Amniotic epithelial cell (primary cell): ENCODE data around the gene TENT4B.
"Not testable (repeated sequence)": the region's sequence is repeated elsewhere in the genome, so short reads cannot be mapped to it uniquely, and the experiment has no call there.

Source experiments
- DNase-seq: peaks from one replicate; pipeline ENCODE4 v3.0.0-alpha.2; 2010; ENCODE audit warnings: low read depth

TENT4B gene

DNA sequence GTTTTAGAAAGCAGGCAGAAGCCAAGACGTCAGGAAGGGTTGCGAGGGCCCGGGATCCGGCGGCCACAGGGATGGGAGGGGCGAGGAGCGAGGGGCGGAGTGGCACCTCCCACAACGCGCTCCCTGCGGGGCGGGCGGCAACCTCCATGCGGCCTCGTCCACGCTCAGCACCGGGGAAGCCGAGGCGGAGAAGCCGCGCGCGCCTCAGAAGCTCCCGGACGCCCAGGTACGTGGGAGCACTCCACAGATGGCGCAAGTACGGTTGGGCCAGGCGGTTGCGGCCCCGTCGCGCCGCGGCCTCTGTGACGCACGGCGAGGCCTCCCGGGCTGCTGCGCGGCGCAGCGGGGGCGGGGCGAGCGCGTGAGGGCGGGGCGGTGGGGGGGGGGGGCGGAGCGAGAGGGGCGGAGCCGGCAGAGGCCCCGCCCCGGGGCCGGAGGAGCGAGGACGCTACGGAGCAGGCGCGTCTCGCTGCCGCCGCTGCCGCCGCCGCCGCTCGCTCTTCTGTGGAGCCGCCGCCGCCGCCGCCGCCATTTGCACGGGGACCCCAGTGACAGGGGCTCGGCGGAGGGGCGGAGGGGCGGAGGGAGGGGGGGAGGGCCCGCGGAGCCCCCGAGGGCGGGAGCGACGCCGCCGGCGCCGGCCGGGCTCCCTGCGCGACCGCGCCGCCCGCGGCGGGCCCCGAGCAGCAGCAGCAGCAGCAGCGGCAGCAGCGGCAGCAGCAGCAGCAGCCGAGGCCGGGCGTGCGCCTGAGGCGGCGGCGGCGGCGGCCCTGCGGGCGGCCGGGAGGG is at the start of gene TENT4B:
TENT4B (plus strand) TSS at position 500 of the 789 bp plus-strand sequence. CDS start 316 bp downstream, outside the sequence.
- DNase-seq = peak; percentile 85

DNA sequence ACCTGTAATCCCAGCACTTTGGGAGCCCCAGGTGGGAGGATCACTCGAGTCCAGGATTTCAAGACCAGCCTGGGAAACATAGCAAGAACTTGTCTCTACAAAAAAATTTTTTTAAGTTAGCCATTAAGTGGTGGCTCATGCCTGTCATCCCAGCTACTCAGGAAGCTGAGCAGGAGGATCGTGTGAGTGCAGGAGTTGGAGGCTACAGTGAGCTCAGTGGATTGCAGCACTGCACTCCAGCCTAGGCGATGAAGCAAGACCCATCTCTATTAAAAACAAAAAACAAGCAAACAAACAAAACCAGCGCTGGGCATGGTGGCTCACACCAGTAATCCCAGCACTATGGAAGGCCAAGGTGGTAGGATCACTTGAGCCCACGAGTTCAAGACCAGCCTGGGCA is 49.3 kb upstream of the TENT4B start:
- peak; percentile 91 for DNase-seq

DNA sequence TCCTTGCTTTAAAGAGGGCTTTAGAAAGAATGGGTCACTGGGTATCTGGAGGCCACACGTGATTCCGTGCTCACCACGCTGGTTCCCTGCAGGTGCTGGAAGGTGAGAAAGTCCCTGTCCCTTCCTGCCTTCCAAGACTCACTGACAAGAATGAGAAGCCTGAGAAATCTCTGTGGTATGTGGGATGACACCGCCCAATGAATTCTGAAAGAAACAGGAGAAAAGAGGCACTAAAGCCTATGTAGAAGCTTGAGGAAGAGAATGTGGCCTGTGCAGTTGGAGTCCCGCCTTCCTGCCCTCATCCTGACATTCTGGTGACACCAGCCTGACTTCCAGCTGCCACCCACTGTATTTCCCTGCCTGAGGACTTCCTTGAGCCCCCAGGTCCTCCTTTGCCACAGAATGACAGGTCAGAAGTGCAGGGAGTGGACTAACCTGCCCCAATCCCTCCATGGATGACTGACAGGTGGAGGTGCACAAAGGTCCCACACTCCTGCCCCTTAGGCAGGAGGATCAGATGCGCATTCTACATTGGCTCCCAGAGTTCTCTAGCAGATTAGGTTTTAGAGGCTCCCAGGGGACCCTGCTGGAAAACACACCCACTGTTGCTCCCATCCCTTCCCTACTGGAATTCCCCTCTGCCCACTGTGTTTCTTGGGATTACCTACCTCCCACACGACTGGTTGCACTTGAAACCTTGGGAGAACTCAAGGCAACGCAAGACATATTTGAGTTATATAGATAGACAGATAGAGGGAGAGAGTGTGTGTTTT is 38.6 kb upstream of the TENT4B start:
- DNase-seq = no peak

DNA sequence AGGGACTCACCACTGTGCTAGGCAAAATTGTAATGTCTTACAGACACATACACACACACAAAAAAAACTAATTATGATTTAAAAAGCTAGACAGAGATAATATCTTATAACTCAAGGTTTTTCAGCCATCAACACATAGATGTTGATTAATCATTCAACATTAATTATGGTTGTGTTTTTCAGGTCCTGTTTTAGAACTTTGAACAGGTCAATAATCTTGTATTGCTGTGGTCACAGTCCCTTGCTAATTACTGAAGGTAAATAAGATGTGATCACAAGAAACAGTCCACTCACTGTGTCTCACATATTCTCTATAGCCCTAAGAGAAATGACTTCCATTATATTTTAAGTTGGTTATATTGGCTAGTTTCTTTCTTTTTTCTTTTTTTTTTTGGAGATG is 32.4 kb upstream of the TENT4B start:
- no peak for DNase-seq

DNA sequence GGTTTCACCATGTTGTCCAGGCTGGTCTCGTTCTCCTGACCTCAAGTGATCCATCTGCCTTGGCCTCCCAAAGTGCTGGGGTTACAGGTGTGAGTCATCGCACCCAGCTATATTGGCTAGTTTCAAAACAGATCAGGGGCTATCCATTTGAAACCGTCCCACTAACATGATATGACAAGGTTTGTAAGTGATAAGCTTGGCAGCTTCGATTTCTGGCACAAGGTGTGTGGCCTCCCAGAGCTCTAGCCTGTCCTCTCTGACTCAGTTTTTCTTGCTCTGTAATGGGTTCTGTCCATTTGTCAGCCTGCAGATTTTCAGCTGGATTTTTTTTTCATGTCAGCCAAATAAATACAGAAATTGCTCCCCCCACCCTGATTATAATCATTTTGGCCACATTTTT is 31.8 kb upstream of the TENT4B start:
- no peak for DNase-seq

DNA sequence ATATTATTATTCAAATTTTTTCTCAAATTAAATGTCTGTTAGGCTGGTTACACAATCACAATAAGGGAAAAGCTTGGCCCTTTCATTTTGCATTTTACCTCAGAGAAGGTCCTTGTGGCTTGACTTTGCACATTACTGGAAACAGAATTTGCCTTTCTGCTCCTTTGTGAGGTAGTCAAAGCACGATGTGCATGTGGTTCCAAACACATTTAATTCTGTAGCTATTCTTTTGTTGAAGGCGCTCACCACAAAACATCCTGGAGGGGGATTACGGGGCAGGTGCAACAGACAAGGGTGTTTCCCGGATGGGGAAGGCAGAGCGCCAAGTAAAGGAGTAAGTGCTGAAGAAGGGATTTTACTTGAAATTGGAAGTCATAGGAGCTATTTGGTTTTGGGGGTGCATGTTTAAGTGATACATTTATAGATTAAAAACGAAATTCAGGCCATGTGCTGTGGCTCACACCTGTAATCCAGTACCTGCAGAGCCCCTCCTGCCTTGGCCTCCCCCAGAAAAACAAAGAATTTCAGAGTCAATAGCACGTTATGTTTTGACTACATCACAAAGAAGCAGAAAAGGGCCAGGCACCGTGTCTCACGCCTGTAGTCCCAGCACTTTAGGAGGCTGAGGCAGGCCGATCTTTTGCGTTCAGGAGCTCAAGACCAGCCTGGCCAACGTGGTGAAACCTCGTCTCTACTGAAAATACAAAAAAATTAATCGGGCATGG is 31.2 kb upstream of the TENT4B start:
- no peak for DNase-seq

DNA sequence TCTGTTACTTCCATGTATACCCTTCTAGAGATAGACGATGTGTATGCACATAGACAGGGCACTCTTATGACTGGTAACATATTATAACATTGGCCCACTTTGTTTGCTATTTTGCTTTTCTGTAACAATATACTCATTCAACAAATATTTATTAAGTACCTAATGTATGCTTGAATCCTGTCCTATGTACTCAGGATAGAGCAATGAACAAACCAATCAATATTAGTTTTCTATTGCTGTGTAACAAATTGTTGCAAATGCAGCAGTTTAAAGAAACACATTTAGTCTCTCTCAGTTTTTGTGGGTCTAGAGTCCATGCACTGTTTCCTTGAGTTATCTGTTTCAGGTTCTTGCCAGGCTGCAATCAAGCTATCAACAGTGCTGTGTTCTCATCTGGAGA is 29.7 kb upstream of the TENT4B start:
- DNase-seq = no peak

DNA sequence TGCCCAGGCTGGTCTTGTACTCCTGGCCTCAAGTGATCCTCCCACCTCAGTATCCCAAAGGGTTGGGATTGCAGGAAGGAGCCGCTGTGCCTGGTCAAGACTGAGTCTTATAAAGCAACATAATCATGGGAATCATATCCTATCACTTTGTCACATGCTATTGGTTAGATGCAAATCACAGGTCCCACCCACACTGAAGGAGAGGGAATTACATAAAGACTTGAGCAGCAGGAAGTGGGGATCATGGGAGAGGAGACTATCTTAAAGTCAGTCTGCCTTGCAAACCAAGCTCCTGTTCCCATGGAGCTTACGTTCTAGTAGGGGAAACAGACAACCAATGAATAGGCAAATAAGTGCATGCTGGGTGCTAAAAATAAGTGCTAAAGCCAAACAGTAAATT is 28.3 kb upstream of the TENT4B start:
- peak; percentile 4 for DNase-seq

DNA sequence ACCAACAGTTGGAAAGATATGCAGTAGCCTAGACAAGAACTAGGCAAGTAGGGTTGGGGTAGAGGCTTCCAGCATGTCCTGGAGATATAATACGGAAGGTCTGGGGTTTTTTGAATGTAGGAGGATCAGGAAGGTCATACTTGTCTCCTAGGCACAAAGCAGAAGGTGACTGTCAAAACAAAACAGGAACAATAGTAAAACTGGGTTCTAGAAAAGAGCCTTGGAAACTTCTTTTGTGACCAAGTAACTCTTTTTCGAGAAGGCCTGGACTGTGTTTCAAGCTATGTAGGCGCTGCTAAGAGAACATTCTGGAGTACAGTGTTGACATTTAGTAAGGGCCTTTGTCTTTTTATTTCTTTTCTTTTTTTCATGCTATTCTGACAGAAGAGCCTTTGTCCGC is 26.9 kb upstream of the TENT4B start:
- no peak for DNase-seq

DNA sequence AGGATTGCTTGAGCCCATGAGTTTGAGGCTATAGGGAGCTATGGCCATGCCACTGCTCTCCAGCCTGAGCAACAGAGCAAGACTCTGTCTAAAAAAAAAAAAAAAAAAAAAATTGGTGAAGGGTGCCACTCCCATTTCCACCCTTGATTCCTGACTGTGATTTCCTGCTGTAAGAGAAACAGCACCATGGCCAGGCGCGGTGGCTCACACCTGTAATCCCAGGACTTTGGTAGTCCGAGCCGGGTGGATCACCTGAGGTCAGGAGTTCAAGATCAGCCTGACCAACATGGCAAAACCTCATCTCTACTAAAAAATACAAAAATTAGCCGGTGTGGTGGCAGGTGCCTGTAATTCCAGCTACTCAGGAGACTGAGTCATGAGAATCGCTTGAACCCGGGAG is 20.5 kb upstream of the TENT4B start:
- not testable (repeated sequence) for DNase-seq

DNA sequence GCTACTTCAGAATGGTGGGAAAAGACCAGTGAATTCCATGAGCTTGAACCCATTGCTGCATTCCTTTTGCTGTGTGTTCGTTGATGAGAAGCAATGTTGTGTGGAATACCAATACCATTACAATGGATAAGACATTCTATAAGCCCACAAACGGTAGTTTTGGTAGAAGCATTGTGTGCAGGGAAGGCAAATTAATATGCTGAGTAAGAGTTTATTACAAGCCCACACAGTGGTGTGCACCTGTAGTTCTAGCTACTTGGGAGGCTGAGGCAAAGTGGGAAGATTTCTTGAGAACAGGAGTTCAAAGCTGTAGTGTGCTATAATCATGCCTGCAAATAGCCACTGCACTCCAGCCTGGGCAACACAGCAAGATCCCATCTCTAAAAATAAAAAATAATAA is 19.9 kb upstream of the TENT4B start:
- DNase-seq = no peak

DNA sequence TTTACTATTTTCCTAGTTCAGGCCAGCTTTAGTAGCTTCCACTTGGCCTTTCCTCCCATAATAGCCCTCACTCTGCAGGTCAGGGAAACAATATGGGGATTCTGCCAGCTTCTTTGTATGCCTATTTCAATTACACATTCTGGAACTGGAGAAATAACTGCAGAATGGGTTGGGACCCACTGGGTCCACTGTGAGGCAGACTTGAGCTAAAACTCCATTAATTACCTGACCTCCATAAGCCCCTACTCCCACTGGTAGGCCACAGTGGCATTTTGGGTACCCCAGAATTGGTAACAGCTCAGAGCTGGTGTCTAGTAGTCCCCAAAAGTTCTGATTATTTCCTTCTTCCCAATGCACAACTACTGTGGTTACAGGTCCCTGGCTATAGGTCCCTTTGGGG is 16.7 kb upstream of the TENT4B start:
- no peak for DNase-seq

DNA sequence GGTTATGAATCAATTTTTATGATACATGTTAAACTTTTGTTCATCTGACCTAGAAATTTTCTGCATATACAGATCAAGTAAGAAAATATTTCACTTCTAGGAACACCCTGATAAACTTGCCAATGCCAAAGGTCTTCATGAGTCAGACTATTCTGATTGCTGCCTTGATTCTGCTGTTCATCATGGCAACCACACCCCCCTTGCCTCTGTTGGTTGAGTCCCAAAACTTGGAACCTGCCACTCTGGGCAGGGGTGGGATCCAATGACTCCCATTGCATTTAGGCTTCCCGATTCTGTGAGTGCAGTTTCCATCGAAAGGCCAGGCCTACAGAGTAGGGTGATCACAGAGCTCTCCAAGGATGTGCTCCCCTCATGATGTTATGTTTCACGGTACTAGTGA is 15.8 kb upstream of the TENT4B start:
- no peak for DNase-seq

DNA sequence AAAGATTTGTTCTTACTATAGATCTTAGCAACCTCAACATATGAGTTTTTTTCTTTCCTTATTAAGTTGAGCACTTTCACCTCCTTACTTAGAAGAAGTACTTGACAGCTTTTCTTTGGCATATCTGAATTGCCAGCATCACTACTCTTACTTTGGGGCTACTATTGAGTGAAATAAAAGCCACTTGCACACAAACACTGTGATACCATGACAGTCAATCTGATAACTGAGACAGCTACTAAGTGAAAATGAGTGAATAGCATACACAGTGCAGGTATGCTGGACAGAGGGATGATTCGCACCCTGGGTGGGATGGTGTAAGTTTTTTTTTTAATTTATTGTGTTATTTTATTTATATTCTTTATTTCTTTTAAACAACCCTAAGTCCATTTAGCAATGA is 13.5 kb upstream of the TENT4B start:
- no peak for DNase-seq

DNA sequence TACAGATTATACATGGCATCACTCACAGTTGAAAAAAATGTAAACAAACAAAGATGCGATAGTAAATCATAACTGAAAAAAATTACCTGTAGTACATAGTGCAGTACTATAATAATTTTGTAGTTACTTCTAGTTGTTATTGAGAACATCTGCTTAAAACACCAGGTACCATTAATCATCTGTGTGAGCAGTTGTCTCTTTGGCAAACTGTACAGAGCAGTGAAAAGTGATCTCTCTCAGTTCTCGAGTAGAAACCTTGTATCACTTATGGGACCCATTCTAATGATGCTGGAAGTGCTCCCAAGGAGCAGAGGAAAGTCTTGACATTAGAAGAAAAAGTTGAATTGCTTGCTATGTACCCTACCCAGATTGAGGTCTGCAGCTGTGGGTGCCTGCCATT is 8.9 kb upstream of the TENT4B start:
- no peak for DNase-seq

DNA sequence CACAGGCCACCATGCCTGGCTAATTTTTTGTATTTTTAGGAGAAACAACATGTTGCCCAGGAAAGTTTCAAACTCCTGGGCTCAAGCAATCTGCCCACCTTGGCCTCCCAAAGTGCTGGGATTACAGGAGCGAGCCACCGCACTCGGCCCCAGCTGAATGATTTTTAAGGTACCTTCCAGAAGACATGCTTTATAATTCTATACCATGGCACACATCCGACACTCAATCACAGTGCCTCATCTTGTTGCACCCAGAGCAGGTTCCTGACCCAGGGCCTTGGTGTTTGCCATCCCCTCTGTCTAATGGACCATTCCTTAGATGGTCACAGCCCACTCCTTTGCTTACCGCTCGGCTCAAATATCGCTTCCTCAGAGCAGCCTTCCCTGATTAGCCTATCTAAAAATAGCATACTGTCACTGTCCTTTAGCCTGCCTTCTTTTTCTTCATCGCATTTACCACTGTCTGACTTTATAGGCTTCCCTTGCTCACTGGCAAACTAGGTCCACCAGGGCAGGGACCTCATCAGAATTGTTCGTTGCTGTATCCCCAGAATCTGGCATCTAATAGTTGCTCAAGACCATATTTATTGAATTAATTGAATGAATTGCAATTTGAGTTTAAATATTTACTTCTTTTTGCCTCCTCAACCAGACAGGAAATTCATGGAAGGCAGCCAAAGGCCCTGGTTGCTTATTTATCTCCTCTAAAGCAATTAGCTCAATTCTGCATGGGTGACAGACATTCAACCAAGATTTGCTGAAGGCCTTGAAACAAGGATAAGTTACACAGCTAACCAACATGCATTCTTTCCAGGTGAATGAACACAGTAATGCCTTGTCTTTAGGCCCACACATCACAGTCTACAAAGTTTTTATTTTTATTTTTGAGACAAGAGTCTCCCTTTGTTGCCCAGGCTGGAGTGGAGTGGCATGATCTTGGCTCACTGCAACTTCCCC is 6.3 kb upstream of the TENT4B start:
- DNase-seq = no peak

DNA sequence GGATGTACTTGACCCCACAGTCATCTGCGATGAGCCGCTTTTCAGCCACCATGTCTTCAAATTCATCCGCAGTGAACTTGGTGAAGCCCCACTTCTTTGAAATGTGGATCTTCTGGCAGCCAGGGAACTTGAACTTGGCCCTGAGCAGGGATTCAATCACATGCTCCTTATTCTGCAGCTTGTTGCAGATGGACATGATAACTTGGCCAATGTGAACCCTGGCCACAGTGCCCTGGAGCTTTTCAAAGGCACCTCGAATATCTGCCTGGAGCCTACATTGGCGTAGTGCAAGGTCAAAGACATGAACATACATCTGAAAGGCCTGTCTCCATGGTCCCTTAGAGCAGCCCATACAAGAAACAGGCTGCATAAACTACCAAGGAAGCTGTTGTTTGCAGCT is 1.8 kb upstream of the TENT4B start:
- DNase-seq = no peak

DNA sequence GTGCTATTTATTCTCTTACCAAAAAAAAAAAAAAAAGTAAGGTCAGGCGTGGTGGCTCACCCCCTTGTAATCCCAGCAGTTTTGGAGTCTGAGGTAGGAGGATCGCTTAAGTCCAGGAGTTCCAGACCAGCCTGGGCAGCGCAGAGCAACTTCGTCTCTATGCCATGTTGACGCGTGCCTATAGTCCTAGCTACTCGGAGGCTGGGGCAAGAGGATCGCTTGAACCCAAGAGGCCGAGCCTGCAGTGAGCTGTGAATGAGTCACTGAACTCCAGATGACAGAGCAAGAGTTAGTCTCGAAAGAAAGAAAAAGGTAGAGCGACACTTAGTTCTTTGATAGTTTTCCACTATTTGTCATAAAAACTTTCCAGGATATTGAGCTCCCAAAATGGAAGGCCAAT is 1.4 kb upstream of the TENT4B start:
- DNase-seq = no peak

DNA sequence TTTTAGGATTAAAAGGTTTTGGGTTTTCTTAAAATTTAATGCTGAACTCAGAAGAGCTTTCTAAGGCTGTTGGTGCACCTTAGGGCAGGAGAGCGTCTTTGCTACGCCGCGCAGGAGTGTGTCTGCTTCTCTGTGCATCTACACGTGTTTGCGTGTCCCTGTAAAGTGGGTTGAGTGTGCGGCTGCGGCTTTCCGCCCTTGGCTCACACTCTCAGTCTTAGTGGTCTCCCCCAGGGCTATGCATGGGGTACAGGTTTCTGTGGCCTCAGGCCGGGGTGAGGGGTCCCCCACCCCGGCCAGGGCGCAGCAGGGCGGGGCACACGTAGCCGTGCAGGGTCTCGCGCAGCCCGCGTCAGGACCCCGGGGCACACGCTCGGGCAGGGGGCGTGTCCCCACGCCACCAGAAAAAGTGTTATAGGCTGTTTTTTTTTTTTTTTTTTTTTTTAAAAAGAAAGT is 727 bp upstream of the TENT4B start:
- DNase-seq = peak; percentile 33

DNA sequence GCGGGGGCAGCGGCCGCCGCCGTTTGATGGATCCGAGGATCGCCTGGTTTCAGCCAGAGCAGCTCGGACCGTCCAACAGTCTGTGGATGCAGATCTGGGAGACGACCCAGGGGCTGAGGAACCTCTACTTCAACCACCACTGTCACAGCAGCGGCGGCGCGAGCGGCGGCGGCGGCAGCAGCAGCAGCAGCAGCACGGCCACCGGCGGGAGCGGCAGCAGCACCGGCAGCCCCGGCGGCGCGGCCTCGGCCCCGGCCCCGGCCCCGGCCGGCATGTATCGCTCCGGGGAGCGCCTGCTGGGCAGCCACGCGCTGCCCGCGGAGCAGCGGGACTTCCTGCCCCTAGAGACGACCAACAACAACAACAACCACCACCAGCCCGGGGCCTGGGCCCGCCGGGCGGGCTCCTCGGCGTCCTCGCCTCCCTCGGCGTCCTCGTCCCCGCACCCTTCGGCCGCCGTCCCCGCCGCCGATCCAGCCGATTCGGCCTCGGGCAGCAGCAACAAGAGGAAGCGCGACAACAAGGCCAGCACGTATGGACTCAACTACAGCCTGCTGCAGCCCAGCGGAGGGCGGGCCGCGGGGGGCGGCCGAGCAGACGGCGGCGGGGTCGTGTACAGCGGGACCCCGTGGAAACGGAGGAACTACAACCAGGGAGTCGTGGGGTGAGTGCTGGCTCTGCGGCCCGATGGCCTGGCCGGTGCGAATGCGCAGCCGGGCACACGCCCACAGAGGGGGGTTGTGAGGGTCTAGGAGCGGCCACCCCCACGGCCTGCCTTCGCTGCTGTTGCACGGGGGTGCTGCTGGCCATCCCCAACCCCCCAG is 702 bp downstream of the TENT4B start:
- DNase-seq = no peak
